GM12873 (cell line): ENCODE data around the gene SIGLEC9.

Experiments
- CTCF ChIP-seq: IDR thresholded peaks from 2 replicates; pipeline ENCODE4 v1.5.1; 2012; ENCODE audit warnings: low read depth, mild to moderate bottlenecking, moderate library complexity, low read length, control low read depth; ENCODE audit not compliant: insufficient read depth; ENCODE audit errors: missing control alignments

The SIGLEC9 gene

GRCh38 chr19:51139299-51140014 lies 14.8 kb downstream of the SIGLEC9 start:
- TF ChIP-seq CTCF: no peak

DNA sequence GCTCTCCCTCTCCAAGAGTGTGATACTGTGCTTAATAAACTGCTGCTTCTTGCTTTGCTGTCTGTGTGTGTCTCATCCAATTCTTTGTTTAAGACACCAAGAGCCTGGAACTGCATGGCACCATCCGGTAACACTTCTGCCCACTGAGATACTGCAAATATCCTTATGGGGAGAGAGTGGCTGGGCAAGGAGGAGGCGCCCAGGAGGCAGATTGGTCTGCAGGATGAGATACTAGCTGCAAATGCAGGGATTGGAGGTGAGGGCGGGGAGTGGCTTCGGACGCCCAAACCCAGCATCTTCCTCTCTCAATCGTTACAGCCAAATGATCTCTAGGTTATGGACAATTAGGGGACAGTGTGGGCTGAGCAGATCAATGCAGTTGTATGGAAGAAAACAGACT lies 15.7 kb downstream of the SIGLEC9 start:
- TF ChIP-seq CTCF: no peak

DNA sequence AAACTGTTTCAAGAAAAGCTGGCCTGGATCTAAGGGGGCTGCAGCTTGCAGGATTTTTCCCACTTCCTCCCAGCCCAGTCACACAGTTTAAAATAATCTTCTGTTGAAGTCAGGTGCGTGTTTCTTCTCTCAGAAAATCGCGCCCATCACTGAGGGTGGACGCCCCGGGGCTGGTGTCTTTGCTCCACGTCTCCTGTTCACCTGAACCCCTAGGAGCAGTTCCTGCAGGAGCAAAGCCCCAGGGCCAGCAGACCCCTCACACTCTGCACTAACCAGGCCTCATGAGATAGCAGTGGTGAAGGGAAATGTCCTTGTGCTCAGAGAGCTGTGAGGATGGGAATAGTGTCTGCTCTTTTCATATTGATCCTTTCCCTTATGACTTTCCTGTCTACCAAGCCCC lies 16.5 kb downstream of the SIGLEC9 start:
- TF ChIP-seq CTCF: no peak

- no peak for TF ChIP-seq CTCF
Measured at GRCh38 chr19:51142119-51142518, 17.4 kb downstream of the SIGLEC9 start, which contains the start of gene SIGLEC7. TSS of gene SIGLEC7 (plus strand) at chr19:51142301. CDS start at chr19:51142370, 69 bp downstream.

GRCh38 chr19:51143486-51143885 lies 18.8 kb downstream of the SIGLEC9 start:
- TF ChIP-seq CTCF: no peak

DNA sequence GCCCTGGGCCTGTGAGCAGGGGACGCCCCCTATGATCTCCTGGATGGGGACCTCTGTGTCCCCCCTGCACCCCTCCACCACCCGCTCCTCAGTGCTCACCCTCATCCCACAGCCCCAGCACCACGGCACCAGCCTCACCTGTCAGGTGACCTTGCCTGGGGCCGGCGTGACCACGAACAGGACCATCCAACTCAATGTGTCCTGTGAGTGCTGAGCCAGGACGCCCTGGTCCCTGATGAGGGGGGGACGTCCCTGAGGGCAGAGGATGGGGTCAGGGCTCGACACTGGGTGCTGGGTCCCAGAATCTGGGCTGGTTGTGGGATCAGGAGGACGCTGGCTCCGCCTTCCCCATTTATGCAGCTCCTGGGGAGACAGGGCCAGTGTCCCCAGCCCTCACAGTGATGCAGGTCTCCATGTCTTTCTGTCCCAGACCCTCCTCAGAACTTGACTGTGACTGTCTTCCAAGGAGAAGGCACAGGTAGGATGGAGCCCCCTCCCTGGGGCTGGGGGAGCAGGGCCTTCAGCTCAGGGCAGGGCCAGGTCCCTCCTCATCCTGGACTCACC lies 19.9 kb downstream of the SIGLEC9 start:
- TF ChIP-seq CTCF: no peak

DNA sequence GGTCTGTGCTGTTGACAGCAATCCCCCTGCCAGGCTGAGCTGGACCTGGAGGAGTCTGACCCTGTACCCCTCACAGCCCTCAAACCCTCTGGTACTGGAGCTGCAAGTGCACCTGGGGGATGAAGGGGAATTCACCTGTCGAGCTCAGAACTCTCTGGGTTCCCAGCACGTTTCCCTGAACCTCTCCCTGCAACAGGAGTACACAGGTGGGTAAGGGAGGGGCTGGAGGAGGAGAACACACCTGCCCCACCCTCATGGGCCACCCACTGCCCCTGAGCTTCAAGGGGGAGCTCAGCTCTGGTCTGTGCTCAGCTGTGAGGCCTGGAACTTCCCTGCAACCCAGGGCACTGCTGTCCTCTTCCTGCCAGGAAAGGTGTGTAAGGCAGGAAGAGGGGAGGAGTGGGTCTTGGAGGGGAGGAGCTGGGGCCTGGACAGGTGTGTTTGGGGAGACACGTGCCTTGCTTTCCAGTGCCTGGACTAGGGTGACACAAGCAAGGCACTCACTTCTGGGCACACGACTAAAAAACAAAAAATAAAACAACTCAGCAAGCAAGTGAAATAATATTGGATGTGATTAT lies 21.3 kb downstream of the SIGLEC9 start:
- TF ChIP-seq CTCF: no peak
